Stimulated activated CD4-positive, alpha-beta T cell treated with anti-CD3 and anti-CD28 coated beads, Interleukin-2, amount 100 ng/mL, for 48 hours (primary cell): Measurements from ENCODE around the gene CYP19A1.

Source experiments
- DNase-seq, 2 donors: peaks; one replicate each; pipeline ENCODE4 v3.0.0-alpha.2; 2020

The CYP19A1 gene

DNA sequence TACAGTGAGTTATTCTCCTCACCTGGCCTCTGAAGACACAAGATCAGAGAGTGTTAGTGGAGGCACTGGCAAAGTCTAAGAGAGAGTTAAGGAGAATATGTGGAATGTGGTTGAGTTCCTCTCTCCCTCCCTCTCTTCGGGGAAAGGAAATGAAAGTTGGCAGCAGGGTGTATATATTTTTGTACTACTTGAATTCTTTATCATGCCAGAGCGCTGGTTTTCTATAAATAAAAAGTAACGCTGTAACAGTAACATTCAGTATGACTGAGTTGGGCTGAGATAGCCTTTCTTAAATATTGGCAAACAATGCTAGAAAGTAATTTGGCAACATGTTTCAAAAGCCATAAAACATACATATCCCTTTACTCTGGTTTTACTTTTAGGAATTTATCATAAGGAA, 166.2 kb downstream of the CYP19A1 start:
- DNase-seq, result no peak

- DNase-seq, result no peak
Observed at GRCh38 chr15:51171634-51171932, 166.8 kb downstream of the CYP19A1 start.

DNA sequence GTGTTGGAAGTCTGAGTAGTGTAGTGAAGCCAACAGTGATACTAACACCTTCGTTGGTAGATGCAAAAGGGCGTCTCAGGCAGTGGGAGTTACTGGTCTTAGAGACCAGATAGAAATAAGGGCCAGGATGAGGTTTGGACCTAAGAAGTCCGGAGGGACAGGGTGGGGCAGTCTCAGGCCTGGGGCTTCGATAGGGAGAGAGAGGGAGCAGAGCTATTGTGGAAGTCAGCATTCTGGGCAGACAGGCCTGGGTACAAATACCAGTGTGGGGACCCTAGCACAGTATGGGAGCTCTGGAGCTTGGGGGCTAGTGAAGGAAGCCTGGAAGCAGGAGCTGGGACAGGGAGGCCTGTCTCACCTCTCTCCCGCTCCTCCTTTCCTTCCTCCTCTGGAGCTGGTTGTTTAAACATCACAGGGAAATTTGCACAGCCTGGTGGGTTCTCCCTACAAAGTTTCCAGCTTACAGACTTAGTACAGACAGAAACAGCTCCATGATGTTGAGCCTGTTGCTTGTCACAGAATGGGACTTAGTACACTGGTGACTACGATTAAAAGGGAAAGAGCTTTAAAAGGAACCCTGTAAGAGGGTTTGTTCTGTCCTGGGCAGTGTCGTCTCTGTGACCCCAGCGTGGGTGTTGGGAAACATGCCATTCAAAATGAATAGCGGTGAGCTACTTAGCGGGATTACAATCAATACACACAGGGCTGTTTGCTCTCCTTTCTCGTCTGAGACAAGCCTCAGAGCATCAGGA, 167.3 kb downstream of the CYP19A1 start:
- DNase-seq, result no peak

DNA sequence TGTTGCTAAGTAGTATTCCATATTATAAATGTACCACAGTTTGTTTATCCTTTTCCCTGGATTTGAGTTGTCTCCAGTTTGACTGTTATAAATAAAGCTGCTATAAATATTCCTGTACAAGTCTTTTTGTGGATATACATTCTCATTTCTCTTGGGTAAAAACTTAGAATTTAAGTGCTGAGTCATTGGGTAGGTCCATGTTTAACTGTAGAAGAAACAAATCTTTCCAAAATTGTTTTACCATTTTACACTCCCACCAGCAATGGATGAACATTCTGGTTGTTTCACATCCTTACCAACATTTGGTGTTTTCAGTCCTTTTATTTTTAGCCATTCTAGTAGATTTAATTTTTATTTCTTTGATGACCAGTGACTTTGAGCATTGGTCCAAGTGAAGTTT, 169.7 kb downstream of the CYP19A1 start:
- DNase-seq, result no peak

- no peak for DNase-seq
Observed at GRCh38 chr15:51163843-51164242, 174.6 kb downstream of the CYP19A1 start.

DNA sequence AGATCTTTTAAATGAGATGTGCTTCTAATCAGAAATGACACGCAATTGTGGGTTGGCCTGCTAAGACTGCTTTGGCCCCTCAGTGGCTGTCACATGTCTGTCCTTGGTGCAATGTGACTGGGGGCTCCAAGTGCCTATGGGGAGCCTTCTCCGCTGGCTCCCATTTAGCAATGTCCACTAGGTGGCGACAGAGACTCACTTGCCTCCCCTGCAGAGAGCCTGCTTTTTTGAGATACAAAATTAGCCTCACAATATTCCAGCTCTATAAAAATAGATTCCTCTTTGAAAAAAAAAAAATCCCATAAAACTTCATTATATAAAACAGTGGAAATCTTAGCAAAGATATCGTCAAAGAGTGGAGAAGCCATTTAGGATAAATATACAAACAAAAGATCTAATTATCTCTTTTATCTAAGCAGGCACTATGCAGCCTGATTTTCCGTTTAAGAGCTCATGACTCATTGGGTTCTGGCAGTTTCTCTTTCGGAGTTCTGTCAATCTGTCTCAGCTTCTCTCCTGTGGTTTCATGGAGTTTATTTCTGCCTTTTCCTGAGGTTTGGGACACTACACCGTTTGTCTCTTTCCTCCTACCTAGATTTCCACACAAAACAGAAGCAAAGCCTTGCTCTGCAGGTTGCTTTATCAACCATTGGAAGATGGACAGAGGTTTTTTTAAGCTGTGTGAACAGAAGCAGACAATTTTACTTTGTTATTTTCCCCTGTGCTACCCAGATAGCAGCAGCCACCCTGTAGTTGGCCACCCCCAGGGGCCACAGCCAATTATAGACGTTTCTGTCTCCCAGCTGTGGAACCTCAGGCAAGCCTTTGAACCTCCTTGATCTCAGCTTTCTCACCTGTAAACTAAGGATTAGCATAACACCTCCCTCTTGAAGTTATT, 175.3 kb downstream of the CYP19A1 start:
- DNase-seq, result peak; percentile 62 to 64

GRCh38 chr15:51161491-51162220, 176.7 kb downstream of the CYP19A1 start:
- DNase-seq, result no peak

GRCh38 chr15:51160484-51160883, 177.9 kb downstream of the CYP19A1 start:
- no peak for DNase-seq
